Smooth muscle cell (in vitro differentiated cells): ENCODE data around the gene LRCOL1. TPM values are rescaled to one million over a fixed set of nuclear protein-coding genes. Genes with fewer than 3 reads are reported as not detected.

Experiments used
- DNase-seq: peaks from one replicate; lab custom pipeline; 2025; ENCODE audit not compliant: unreplicated experiment; lab: John Stamatoyannopoulos, UW
- H2AFZ ChIP-seq: fragments of 200-600 bp; sonication (generic); 2 replicates; pipeline ENCODE4 v1.6.0; 2016; ENCODE audit warnings: antibody characterized with exemption, low read depth, mild to moderate bottlenecking
- H3F3A ChIP-seq: fragments of 200-600 bp; sonication (generic); 2 replicates; pipeline ENCODE4 v1.6.0; 2017; ENCODE audit warnings: antibody characterized with exemption, low read depth
- H3K27ac ChIP-seq: fragments of 200-600 bp; sonication (generic); 2 replicates; pipeline ENCODE4 v1.5.1; 2016; ENCODE audit warnings: low read depth, mild to moderate bottlenecking
- H3K27me3 ChIP-seq: fragments of 200-600 bp; sonication (generic); 2 replicates; pipeline ENCODE4 v1.6.1; 2016; ENCODE audit warnings: low read depth, mild to moderate bottlenecking
- H3K36me3 ChIP-seq: fragments of 200-600 bp; sonication (generic); 2 replicates; pipeline ENCODE4 v1.5.1; 2016; ENCODE audit warnings: low read depth
- H3K4me1 ChIP-seq: fragments of 200-600 bp; sonication (generic); 2 replicates; pipeline ENCODE4 v1.5.1; 2016; ENCODE audit warnings: low read depth
- H3K4me2 ChIP-seq: fragments of 200-600 bp; sonication (generic); 2 replicates; pipeline ENCODE4 v1.6.0; 2016; ENCODE audit warnings: mild to moderate bottlenecking
- H3K4me3 ChIP-seq: fragments of 200-600 bp; sonication (generic); 2 replicates; pipeline ENCODE4 v1.5.1; 2016; ENCODE audit warnings: mild to moderate bottlenecking
- H3K79me2 ChIP-seq: fragments of 200-600 bp; sonication (generic); 2 replicates; pipeline ENCODE4 v1.6.0; 2016; ENCODE audit warnings: low read depth, mild to moderate bottlenecking
- H3K9ac ChIP-seq: fragments of 200-600 bp; sonication (generic); 2 replicates; pipeline ENCODE4 v1.6.0; 2016; ENCODE audit warnings: low read depth
- H3K9me3 ChIP-seq: fragments of 200-600 bp; sonication (generic); replicated peaks from 2 replicates; pipeline ENCODE4 v1.5.1; 2016; ENCODE audit warnings: low read depth
- H4K20me1 ChIP-seq: fragments of 200-600 bp; sonication (generic); 2 replicates; pipeline ENCODE4 v1.6.0; 2016; ENCODE audit warnings: low read depth
- CTCF ChIP-seq: fragments of 200-600 bp; sonication (generic); IDR thresholded peaks from 2 replicates; pipeline ENCODE4 v1.5.1; 2017; ENCODE audit warnings: borderline replicate concordance, mild to moderate bottlenecking, antibody characterized with exemption; ENCODE audit not compliant: insufficient read depth, poor library complexity, severe bottlenecking
- WGBS: methylation state at CpG from one replicate; pipeline ENCODE4 v1.1.7; 2016; ENCODE audit warnings: low lambda C conversion rate; 5-methylcytosine and 5-hydroxymethylcytosine counted together
- polyA plus RNA-seq: library from polyadenylated mRNA; unstranded; fragments of >200 nt; fragmentation: Nextera tagmentation; extraction: Ambion mirVana; gene quantifications from 2 replicates; pipeline ENCODE4 v1.2.1, GENCODE V29; 2016
- total RNA-seq: library from RNA; depleted of rRNA; stranded (reverse); fragments of >200 nt; gene quantifications from 2 replicates; pipeline ENCODE4 v1.2.3, GENCODE V29; 2014

The LRCOL1 gene
- total and polyA plus RNA-seq, 2 experiments from 2014 or later: not detected

GRCh38 chr12:132647858-132648257, 37.5 kb upstream of the LRCOL1 start:
- no peaks in the 10 kb centered on the region for H3K4me1 ChIP-seq
- H3K79me2 ChIP-seq: no peaks in the 10 kb centered on the region
- TF ChIP-seq CTCF: no peak
- no peaks in the 10 kb centered on the region for H3K36me3 ChIP-seq
- no peak overlapping the region for H3K9ac ChIP-seq
- H3K4me2 ChIP-seq: no peak overlapping the region
- H2AFZ ChIP-seq: no peak overlapping the region
- DNase-seq: no peak
- no peak overlapping the region for H3K27ac ChIP-seq
- H3F3A ChIP-seq: no peaks in the 10 kb centered on the region
- H4K20me1 ChIP-seq: no peaks in the 10 kb centered on the region
- no peaks in the 10 kb centered on the region for H3K27me3 ChIP-seq
- no peak overlapping the region for H3K4me3 ChIP-seq
- no peaks in the 10 kb centered on the region for H3K9me3 ChIP-seq
- 95% methylated on average over 10 of the region's 10 CpGs for WGBS

- no peaks in the 10 kb centered on the region for H4K20me1 ChIP-seq
- no peak overlapping the region for H3K4me3 ChIP-seq
- DNase-seq: no peak
- WGBS: over 99% methylated on average over 7 of the region's 7 CpGs
- no peak overlapping the region for H3K9ac ChIP-seq
- no peaks in the 10 kb centered on the region for H3K4me1 ChIP-seq
- H3K9me3 ChIP-seq: no peaks in the 10 kb centered on the region
- no peak for TF ChIP-seq CTCF
- no peaks in the 10 kb centered on the region for H3K79me2 ChIP-seq
- H3F3A ChIP-seq: no peaks in the 10 kb centered on the region
- no peak overlapping the region for H2AFZ ChIP-seq
- H3K27ac ChIP-seq: no peak overlapping the region
- no peak overlapping the region for H3K4me2 ChIP-seq
- H3K27me3 ChIP-seq: no peaks in the 10 kb centered on the region
- no peaks in the 10 kb centered on the region for H3K36me3 ChIP-seq
Observed at GRCh38 chr12:132646850-132647249, 36.5 kb upstream of the LRCOL1 start.

GRCh38 chr12:132642846-132643835, 32.8 kb upstream of the LRCOL1 start:
- no peak for TF ChIP-seq CTCF
- no peaks in the 10 kb centered on the region for H3K79me2 ChIP-seq
- no peaks in the 10 kb centered on the region for H3K27me3 ChIP-seq
- H3K4me3 ChIP-seq: no peak overlapping the region
- H3K9me3 ChIP-seq: no peaks in the 10 kb centered on the region
- no peaks in the 10 kb centered on the region for H3K4me1 ChIP-seq
- DNase-seq: no peak
- H3F3A ChIP-seq: no peaks in the 10 kb centered on the region
- no peaks in the 10 kb centered on the region for H4K20me1 ChIP-seq
- H2AFZ ChIP-seq: no peak overlapping the region
- no peaks in the 10 kb centered on the region for H3K36me3 ChIP-seq
- H3K27ac ChIP-seq: no peak overlapping the region
- 99% methylated on average over 30 of the region's 30 CpGs for WGBS
- H3K4me2 ChIP-seq: no peak overlapping the region
- H3K9ac ChIP-seq: no peak overlapping the region
